Keratinocyte (primary cell): ENCODE measurements around the gene TCP10L. TPM values are rescaled to one million over a fixed set of nuclear protein-coding genes. Genes with fewer than 3 reads are reported as not detected.
A peak's percentile ranks its signal among the peaks of the same experiment; 100 is the strongest.

Experiments
- DNase-seq: peaks from one replicate; pipeline ENCODE4 v3.0.0-alpha.2; 2011; ENCODE audit warnings: low read depth, missing footprints, low spot score
- FAIRE-seq: peaks from 2 replicates; lab custom pipeline; 2011; peaks lifted over from hg19 to GRCh38; lab: Jason Lieb, UNC
- H2AFZ ChIP-seq: 2 replicates; pipeline ENCODE4 v1.6.0; 2012; ENCODE audit warnings: low read length, control low read depth, inconsistent platforms; ENCODE audit not compliant: control insufficient read depth
- H3K27ac ChIP-seq: 2 replicates; pipeline ENCODE4 v1.5.1; 2011; ENCODE audit warnings: low read length; ENCODE audit not compliant: control insufficient read depth, insufficient read depth
- H3K27me3 ChIP-seq: 3 replicates; pipeline ENCODE4 v1.6.0; 2011; ENCODE audit warnings: low read length; ENCODE audit not compliant: control insufficient read depth, insufficient read depth; ENCODE audit errors: extremely low read depth
- H3K36me3 ChIP-seq, 2 experiments: 2 replicates in 1 of 2; 3 replicates in 1 of 2; pipeline ENCODE4 v1.5.1; 2011; ENCODE audit warnings: low read length in 2 of 2, mild to moderate bottlenecking in 1 of 2; ENCODE audit not compliant: control insufficient read depth in 2 of 2, insufficient read depth in 2 of 2; ENCODE audit errors: extremely low read depth in 1 of 2
- H3K4me1 ChIP-seq: 3 replicates; pipeline ENCODE4 v1.5.1; 2011; ENCODE audit warnings: low read length; ENCODE audit not compliant: control insufficient read depth, insufficient read depth; ENCODE audit errors: extremely low read depth
- H3K4me2 ChIP-seq: 3 replicates; pipeline ENCODE4 v1.6.0; 2011; ENCODE audit warnings: low read depth, low read length; ENCODE audit not compliant: control insufficient read depth, insufficient read depth; ENCODE audit errors: extremely low read depth
- H3K4me3 ChIP-seq, 3 experiments: fragments of 200-600 bp in 1 of 3; sonication (generic) in 1 of 3; 2 replicates in 2 of 3; 3 replicates in 1 of 3; pipeline ENCODE4 v1.5.1; 2011 to 2016; ENCODE audit warnings: low read length in 3 of 3, mild to moderate bottlenecking in 3 of 3, control low read depth in 2 of 3, inconsistent platforms in 1 of 3, low read depth in 1 of 3, mixed read lengths in 1 of 3, mixed run types in 1 of 3, moderate library complexity in 1 of 3; ENCODE audit not compliant: control insufficient read depth in 2 of 3, insufficient read depth in 2 of 3; ENCODE audit errors: extremely low read depth in 1 of 3
- H3K79me2 ChIP-seq: 2 replicates; pipeline ENCODE4 v1.6.0; 2012; ENCODE audit warnings: low read length; ENCODE audit not compliant: control insufficient read depth, insufficient read depth
- H3K9ac ChIP-seq: 3 replicates; pipeline ENCODE4 v1.6.0; 2011; ENCODE audit warnings: low read length; ENCODE audit not compliant: control insufficient read depth, insufficient read depth; ENCODE audit errors: extremely low read depth
- H3K9me1 ChIP-seq: 3 replicates; pipeline ENCODE4 v1.6.0; 2011; ENCODE audit warnings: low read length; ENCODE audit not compliant: control insufficient read depth, insufficient read depth; ENCODE audit errors: extremely low read depth
- H3K9me3 ChIP-seq: 2 replicates; pipeline ENCODE4 v1.5.1; 2012; ENCODE audit warnings: low read depth, low read length; ENCODE audit not compliant: control insufficient read depth
- H4K20me1 ChIP-seq: 3 replicates; pipeline ENCODE4 v1.6.0; 2011; ENCODE audit warnings: low read length; ENCODE audit not compliant: control insufficient read depth, insufficient read depth; ENCODE audit errors: extremely low read depth
- CTCF ChIP-seq, 3 experiments: IDR thresholded peaks in 1 of 3; conservative IDR thresholded peaks in 1 of 3; optimal IDR thresholded peaks in 1 of 3; 2 replicates in 2 of 3; 3 replicates in 1 of 3; pipeline versions ENCODE3 to v1.5.1; 2011; ENCODE audit warnings: low read length in 3 of 3, mild to moderate bottlenecking in 3 of 3, moderate library complexity in 2 of 3, control low read depth in 1 of 3, inconsistent platforms in 1 of 3; ENCODE audit not compliant: insufficient read depth in 2 of 3; ENCODE audit errors: extremely low read depth in 1 of 3
- EZH2 ChIP-seq: IDR thresholded peaks from one replicate; pipeline ENCODE4 v1.6.1; 2012; ENCODE audit warnings: inconsistent platforms, mild to moderate bottlenecking, low read length, moderate library complexity
- dilution Hi-C: fragments of 300-500 bp; cut with MboI; formaldehyde crosslinking; loops from one replicate; pipeline ENCODE4 v1.7.0; 2020; ENCODE audit warnings: low sequenced_read_pairs; ENCODE audit not compliant: extremely low pct_ligation_motif_present
- polyA plus RNA-seq, 5 experiments: library from polyadenylated mRNA; depleted of rRNA in 3 of 5; stranded (reverse) in 3 of 5; stranded (forward) in 1 of 5; unstranded in 1 of 5; fragments of >200 nt; gene quantifications; 1 replicate in 1 of 5; 2 replicates in 3 of 5; 3 replicates in 1 of 5; pipeline versions ENCODE4 v1.2.1 to v1.2.3, GENCODE V29; 2011 to 2012; ENCODE audit warnings: missing spikeins in 2 of 5, low read depth in 1 of 5, low replicate concordance in 1 of 5

TCP10L gene
- polyA plus RNA-seq, 1 donor (not counting 4 experiments of a cell fraction or from before 2014, with no cell fraction given) = 0.25 TPM

- Histone ChIP-seq H2AFZ (no peak overlapping the region), H3K9me3 (no peaks in the 10 kb centered on the region), H3K4me3 (no peak overlapping the region), H3K4me2 (no peak overlapping the region), H3K36me3 (no peaks in the 10 kb centered on the region), H3K27ac (no peak overlapping the region), H3K9me1 (no peaks in the 10 kb centered on the region), H3K27me3 (no peaks in the 10 kb centered on the region), H3K4me1 (peaks cover 11% of the 10 kb centered on the region), H4K20me1 (no peaks in the 10 kb centered on the region), H3K9ac (no peak overlapping the region), H3K79me2 (no peaks in the 10 kb centered on the region)
- dilution Hi-C loops = no loop called here
- TF ChIP-seq EZH2 (no peak), CTCF (optimal IDR thresholded peaks at IDR 0.05 in 1 of 3, IDR thresholded peaks at IDR 0.05 in 1 of 3, conservative IDR thresholded peaks at IDR 0.05 in 1 of 3; ENCODE audit: extremely low read depth in 1 of 3, insufficient read depth in 2 of 3, low read length in 3 of 3) (no peak)
- DNase-seq (no peak), FAIRE-seq (no peak)
These were observed 10.1 kb downstream of the TCP10L start for GRCh38 chr21:32574946-32575925.

GRCh38 chr21:32572574-32573420 is 12.5 kb downstream of the TCP10L start:
- H3K27ac ChIP-seq = peak overlapping the region; percentile 75
- no peaks in the 10 kb centered on the region for H3K9me3 ChIP-seq
- peak overlapping the region; percentile 23 to 76 (median 66) for H3K4me3 ChIP-seq
- DNase-seq (peak; percentile 64), FAIRE-seq (peak; percentile 78)
- H3K79me2 ChIP-seq = no peaks in the 10 kb centered on the region
- no peaks in the 10 kb centered on the region for H3K36me3 ChIP-seq
- dilution Hi-C loops = no loop called here
- H3K4me2 ChIP-seq = peak overlapping the region; percentile 96
- TF ChIP-seq EZH2 (no peak), CTCF (optimal IDR thresholded peaks at IDR 0.05 in 1 of 3, IDR thresholded peaks at IDR 0.05 in 1 of 3, conservative IDR thresholded peaks at IDR 0.05 in 1 of 3; ENCODE audit: extremely low read depth in 1 of 3, insufficient read depth in 2 of 3, low read length in 3 of 3) (no peak)
- H3K27me3 ChIP-seq = no peaks in the 10 kb centered on the region
- H3K9me1 ChIP-seq = no peaks in the 10 kb centered on the region
- H4K20me1 ChIP-seq = no peaks in the 10 kb centered on the region
- peak overlapping the region; percentile 71 for H3K9ac ChIP-seq
- H2AFZ ChIP-seq = peak overlapping the region; percentile 98
- peaks cover 21% of the 10 kb centered on the region for H3K4me1 ChIP-seq
